ENCODE measurements around the gene ANKDD1B.

DNA sequence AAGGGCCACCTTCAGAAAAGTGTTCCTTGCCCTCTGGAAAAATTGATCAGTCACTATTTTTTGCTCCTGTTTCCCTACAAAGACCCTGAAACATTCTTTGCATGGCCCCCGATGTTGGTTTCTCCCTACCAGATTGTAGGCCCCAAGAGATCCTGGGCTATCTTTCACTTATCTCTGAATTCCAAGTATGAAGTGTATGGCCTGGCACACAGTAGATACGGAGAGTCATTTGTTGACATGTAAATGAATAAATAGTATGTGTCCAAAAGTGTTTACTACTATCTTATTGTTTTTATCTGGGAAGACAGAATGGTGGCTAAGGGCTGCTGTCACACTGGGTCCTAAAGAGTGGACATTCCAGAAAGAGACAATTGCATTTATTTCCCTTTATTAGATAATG, 7.4 kb upstream of the ANKDD1B start:
- TF ChIP-seq, protein P1, sequence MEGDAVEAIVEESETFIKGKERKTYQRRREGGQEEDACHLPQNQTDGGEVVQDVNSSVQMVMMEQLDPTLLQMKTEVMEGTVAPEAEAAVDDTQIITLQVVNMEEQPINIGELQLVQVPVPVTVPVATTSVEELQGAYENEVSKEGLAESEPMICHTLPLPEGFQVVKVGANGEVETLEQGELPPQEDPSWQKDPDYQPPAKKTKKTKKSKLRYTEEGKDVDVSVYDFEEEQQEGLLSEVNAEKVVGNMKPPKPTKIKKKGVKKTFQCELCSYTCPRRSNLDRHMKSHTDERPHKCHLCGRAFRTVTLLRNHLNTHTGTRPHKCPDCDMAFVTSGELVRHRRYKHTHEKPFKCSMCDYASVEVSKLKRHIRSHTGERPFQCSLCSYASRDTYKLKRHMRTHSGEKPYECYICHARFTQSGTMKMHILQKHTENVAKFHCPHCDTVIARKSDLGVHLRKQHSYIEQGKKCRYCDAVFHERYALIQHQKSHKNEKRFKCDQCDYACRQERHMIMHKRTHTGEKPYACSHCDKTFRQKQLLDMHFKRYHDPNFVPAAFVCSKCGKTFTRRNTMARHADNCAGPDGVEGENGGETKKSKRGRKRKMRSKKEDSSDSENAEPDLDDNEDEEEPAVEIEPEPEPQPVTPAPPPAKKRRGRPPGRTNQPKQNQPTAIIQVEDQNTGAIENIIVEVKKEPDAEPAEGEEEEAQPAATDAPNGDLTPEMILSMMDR (IDR thresholded peaks at IDR 0.05) = no peak
- no peak for TF ChIP-seq POLR2A (IDR thresholded peaks at IDR 0.05)

All from adrenal gland (tissue), 5 donors.